Natural killer cell treated with Interleukin-12 subunit alpha and Interleukin-12 subunit beta and Interleukin-15 and Interleukin-18, amount 100 ng/mL, for 72 hours (primary cell): ENCODE measurements around the gene CACNG1. TPM values are rescaled to one million over a fixed set of nuclear protein-coding genes. Genes with fewer than 3 reads are reported as not detected.

Experiments used
- ATAC-seq, 2 donors: fragments of 150-1000 bp; cut with Tn5 transposase in 1 of 2; sonication (Bioruptor Pico), chemical (Tn5 transposase) in 1 of 2; 2 replicates each; pipeline ENCODE4 v1.10.0; 2021
- DNase-seq: peaks from one replicate; pipeline ENCODE4 v3.0.0; 2022; ENCODE audit warnings: low spot score
- H3K27ac Mint-ChIP-seq, 2 donors: 1 replicate in 1 of 2; 2 replicates in 1 of 2; pipeline ENCODE4 v1.8.0; 2022; ENCODE audit warnings: mixed read lengths in 2 of 2, mild to moderate bottlenecking in 1 of 2, moderate library complexity in 1 of 2
- H3K27me3 Mint-ChIP-seq, 2 donors: 1 replicate in 1 of 2; 2 replicates in 1 of 2; pipeline ENCODE4 v1.8.0; 2022; ENCODE audit warnings: mixed read lengths in 2 of 2
- H3K36me3 Mint-ChIP-seq: one replicate; pipeline ENCODE4 v1.8.0; 2022; ENCODE audit warnings: mixed read lengths
- H3K4me1 Mint-ChIP-seq, 2 donors: 1 replicate in 1 of 2; 2 replicates in 1 of 2; pipeline ENCODE4 v1.8.0; 2022; ENCODE audit warnings: low read depth in 2 of 2, mixed read lengths in 2 of 2, mild to moderate bottlenecking in 1 of 2
- H3K4me3 Mint-ChIP-seq: one replicate; pipeline ENCODE4 v1.8.0; 2022; ENCODE audit warnings: mixed read lengths
- H3K9me3 Mint-ChIP-seq: 2 replicates; pipeline ENCODE4 v1.8.0; 2022; ENCODE audit warnings: mixed read lengths
- total RNA-seq, 2 donors: library from RNA; stranded (reverse); gene quantifications; one replicate each; pipeline ENCODE4 v1.2.3, GENCODE V29; 2022

Gene CACNG1
- total RNA-seq, 2 donors from 2014 or later = not detected

- no peaks in the 10 kb centered on the region for H3K27me3 Mint-ChIP-seq
- H3K27ac Mint-ChIP-seq = no peak overlapping the region
- H3K4me1 Mint-ChIP-seq = peaks cover 0 to 2% of the 10 kb centered on the region in 2 donors
- H3K9me3 Mint-ChIP-seq = peaks cover 5% of the 10 kb centered on the region
- no peak overlapping the region for H3K4me3 Mint-ChIP-seq
- peaks cover 13% of the 10 kb centered on the region for H3K36me3 Mint-ChIP-seq
- DNase-seq (peak; percentile 59), ATAC-seq (no peak)
Measured at GRCh38 chr17:67050471-67051154, 6.3 kb downstream of the CACNG1 start.

DNA sequence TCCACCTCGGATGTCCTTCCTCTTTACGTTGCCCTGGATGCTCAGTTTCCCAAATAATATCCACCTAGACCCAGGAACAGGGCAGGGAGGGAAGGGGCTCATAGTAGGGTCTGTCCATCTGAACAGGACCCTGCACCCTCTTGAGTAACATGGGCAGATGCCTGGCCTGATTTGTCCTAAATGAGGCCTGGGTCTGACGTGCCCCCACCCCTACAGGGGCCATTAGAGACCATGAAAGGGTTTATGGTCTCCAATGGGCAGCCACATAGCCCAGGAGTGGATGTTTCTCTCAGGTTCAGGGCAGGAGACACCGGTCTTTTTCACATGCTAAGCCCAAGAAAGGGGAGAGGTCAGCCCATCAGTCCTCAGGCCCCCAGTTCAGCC is 6.8 kb downstream of the CACNG1 start:
- Mint-ChIP-seq H3K4me1 (peaks cover 0 to 2% of the 10 kb centered on the region in 2 donors), H3K27ac (no peak overlapping the region), H3K9me3 (peaks cover 5% of the 10 kb centered on the region), H3K27me3 (no peaks in the 10 kb centered on the region), H3K4me3 (no peak overlapping the region), H3K36me3 (peaks cover 13% of the 10 kb centered on the region)
- ATAC-seq = no peak
- no peak for DNase-seq

DNA sequence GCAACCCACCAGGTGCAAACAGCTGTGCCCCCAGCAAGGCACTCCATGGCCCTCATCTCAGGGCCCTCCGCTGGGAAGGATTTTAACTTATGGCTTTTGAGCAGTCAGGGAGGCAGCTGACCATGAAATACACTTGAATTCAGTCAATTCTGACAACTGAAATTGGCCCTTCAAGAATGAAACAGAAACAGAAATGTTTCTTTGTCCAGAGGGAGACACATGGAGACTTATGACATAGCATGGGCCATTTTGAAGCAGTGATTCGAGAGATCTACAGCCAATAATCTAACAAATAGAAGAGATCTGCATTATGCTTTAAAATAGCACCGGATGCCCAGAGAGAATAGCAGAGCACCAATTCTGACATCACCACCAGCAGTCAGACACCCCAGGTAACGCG is 7.5 kb downstream of the CACNG1 start:
- Mint-ChIP-seq H3K4me3 (no peak overlapping the region), H3K9me3 (peaks cover 5% of the 10 kb centered on the region), H3K27me3 (no peaks in the 10 kb centered on the region), H3K36me3 (peaks cover 13% of the 10 kb centered on the region), H3K27ac (no peak overlapping the region), H3K4me1 (peaks cover 0 to 2% of the 10 kb centered on the region in 2 donors)
- ATAC-seq = no peak
- no peak for DNase-seq

DNA sequence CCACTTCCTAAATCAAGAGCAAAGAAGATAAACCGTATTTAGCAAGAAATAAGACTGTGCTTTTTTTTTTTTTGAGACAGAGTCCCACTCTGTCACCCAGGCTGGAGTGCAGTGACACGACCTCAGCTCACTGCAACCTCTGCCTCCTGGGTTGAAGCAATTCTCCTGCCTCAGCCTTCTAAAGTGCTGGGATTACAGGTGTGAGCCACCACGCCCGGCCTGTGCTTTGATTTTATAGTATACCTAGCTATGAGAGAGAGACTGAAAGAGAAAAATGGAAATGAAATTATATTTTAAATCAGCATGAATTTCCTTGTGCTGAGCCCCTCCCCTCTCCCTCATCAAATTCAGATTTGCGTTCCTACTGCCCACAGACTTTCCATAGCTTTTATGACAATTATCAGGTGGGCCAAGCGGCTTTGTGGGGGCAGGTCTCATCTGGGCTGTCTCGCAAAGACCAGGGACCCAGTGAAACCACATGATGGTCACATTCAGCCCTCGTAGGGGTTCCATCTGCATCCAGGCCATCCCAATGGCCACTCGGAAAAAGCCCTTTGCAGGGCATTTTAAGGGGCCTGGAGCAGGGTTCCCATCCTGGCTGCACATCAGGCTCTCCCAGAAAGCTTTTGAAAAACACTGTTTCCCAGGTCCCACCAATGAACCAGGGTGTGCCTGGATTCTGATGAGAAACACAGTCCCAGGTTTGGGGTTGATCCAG is 8.5 kb downstream of the CACNG1 start:
- Mint-ChIP-seq H3K9me3 (peaks cover 5% of the 10 kb centered on the region), H3K4me1 (peaks cover 0 to 2% of the 10 kb centered on the region in 2 donors), H3K27me3 (no peaks in the 10 kb centered on the region), H3K27ac (no peak overlapping the region), H3K36me3 (peaks cover 8% of the 10 kb centered on the region), H3K4me3 (no peak overlapping the region)
- ATAC-seq = no peak
- DNase-seq = peak; percentile 44

DNA sequence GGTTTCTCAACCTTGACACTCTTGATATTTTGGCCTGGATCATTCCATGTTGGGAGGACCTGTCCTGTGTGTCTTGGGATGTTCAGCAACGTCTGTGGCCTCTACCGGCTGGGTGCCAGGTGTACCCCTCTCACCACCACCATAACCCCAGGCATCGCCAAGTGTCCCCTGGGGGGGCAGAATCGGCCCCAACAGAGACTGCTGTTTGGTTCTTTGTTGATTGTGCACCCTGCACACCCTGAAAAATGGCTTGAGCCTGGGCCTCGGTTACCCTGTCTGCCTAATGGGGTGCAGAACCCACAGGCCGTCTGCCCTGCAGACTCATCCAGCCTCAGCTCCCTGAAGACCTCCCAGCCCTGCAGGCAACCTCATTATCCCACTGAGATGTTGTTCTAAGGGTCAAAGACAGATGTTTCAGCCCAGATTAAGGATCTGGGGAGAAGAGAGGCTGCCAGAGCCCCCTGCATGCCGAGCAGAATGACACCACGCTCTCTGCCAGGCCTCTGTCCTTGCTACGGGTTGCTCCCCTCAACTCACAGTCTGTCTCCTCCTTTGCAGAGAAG is 9.2 kb downstream of the CACNG1 start:
- peaks cover 5% of the 10 kb centered on the region for H3K36me3 Mint-ChIP-seq
- peak; percentile 45 for DNase-seq
- peaks cover 0 to 2% of the 10 kb centered on the region in 2 donors for H3K4me1 Mint-ChIP-seq
- no peak for ATAC-seq
- no peak overlapping the region for H3K27ac Mint-ChIP-seq
- H3K9me3 Mint-ChIP-seq = peaks cover 5% of the 10 kb centered on the region
- H3K4me3 Mint-ChIP-seq = no peak overlapping the region
- H3K27me3 Mint-ChIP-seq = no peaks in the 10 kb centered on the region

DNA sequence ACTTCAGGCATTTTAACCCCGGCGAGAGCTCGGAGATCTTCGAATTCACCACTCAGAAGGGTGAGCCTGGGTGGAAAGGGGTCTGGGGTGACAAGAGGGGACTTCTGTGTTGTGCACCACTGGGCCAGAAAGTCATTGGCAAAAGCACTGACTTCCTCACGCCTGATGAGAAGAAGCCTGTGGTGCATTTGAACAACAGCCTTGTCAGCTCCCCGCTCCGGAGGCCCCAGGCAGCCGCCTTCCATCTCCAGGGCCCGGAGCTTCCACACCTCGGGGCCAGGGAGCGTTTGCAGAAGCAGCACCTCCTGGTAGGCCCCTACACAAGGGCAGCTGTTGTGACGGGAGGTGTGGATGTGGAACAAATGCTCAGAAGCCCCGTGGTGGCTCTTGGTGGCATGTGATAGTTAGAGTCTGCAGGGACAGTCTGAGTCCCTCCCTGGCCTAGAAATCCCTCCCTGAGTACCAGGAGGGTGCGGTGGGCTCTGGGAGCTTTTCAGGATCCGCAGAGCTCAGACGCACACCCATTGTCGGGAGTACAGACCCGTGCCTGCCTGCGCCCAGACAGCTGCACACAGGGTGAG is 9.7 kb downstream of the CACNG1 start:
- no peaks in the 10 kb centered on the region for H3K9me3 Mint-ChIP-seq
- no peaks in the 10 kb centered on the region for H3K36me3 Mint-ChIP-seq
- ATAC-seq (no peak), DNase-seq (peak; percentile 18)
- H3K27me3 Mint-ChIP-seq = no peaks in the 10 kb centered on the region
- no peak overlapping the region for H3K27ac Mint-ChIP-seq
- H3K4me3 Mint-ChIP-seq = no peak overlapping the region
- peaks cover 0 to 2% of the 10 kb centered on the region in 2 donors for H3K4me1 Mint-ChIP-seq

DNA sequence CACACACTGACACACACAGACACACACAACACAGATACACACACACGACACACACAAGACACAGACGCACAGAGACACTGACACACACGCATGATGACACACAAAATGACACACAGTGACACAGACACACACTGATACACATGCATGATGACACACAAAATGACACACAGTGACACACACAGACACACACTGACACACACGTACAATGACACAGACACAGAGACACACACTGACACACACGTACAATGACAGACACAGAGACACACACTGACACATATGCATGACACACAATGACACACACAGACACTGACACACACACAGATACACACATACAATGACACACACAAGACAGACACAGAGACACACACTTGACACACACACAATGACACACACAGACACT is 10.3 kb downstream of the CACNG1 start:
- peak in 1 of 2 donors; percentile 14 for ATAC-seq
- Mint-ChIP-seq H3K27me3 (no peaks in the 10 kb centered on the region), H3K27ac (no peak overlapping the region)

GRCh38 chr17:67055041-67055443 is 10.7 kb downstream of the CACNG1 start:
- no peak overlapping the region for H3K4me3 Mint-ChIP-seq
- H3K27ac Mint-ChIP-seq = no peak overlapping the region
- H3K9me3 Mint-ChIP-seq = no peaks in the 10 kb centered on the region
- peak in 1 of 2 donors; percentile 10 for ATAC-seq
- H3K27me3 Mint-ChIP-seq = no peaks in the 10 kb centered on the region
- H3K36me3 Mint-ChIP-seq = no peaks in the 10 kb centered on the region
- H3K4me1 Mint-ChIP-seq = peaks cover 0 to 2% of the 10 kb centered on the region in 2 donors
- no peak for DNase-seq

More for the DNA sequence above, 10.3 kb downstream of the CACNG1 start:
- DNase-seq = no peak
- H3K36me3 Mint-ChIP-seq = no peaks in the 10 kb centered on the region
- peaks cover 0 to 2% of the 10 kb centered on the region in 2 donors for H3K4me1 Mint-ChIP-seq
- no peak overlapping the region for H3K4me3 Mint-ChIP-seq
- no peaks in the 10 kb centered on the region for H3K9me3 Mint-ChIP-seq

DNA sequence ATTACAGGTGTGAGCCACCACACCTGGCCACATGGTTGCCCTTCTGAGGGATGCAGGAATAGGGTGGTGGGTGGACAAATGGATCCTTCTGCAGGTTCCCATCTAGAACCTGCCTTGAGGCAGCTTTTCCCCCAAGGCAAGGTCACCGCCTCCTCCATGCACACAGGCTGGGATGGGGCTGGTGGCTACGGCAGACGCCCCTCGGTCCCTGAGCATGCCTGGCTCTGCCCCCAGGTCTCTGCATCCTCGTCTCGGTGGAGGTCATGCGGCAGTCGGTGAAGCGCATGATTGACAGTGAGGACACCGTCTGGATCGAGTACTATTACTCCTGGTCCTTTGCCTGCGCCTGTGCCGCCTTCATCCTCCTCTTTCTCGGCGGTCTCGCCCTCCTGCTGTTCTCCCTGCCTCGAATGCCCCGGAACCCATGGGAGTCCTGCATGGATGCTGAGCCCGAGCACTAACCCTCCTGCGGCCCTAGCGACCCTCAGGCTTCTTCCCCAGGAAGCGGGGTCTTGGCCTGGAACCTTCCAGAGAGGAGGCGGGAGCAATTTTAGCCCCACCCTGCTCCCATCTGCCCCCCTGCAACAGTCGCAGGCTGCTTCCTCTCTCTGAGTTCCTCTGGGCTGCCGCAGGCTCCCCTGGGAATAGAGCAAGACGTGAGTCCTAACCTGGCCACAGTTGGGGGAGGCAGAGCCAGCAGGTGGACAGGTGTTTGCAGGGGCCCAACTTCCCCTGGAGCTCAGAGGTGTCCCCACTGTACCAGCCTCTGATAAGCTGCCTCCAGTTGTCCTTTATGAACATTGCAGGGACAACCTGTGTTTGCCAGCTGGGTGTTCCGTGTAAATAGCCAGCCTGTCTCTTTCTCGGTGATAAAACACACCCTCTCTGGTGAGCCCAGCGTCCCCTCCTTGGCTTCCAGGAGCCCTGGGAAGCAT is 11.7 kb downstream of the CACNG1 start:
- no peaks in the 10 kb centered on the region for H3K9me3 Mint-ChIP-seq
- H3K4me3 Mint-ChIP-seq = no peak overlapping the region
- ATAC-seq (peak in 1 of 2 donors; percentile 29), DNase-seq (no peak)
- no peak overlapping the region for H3K27ac Mint-ChIP-seq
- no peaks in the 10 kb centered on the region for H3K36me3 Mint-ChIP-seq
- H3K4me1 Mint-ChIP-seq = peaks cover 0 to 2% of the 10 kb centered on the region in 2 donors
- no peaks in the 10 kb centered on the region for H3K27me3 Mint-ChIP-seq

GRCh38 chr17:67056746-67057490 is 12.6 kb downstream of the CACNG1 start:
- no peak for DNase-seq
- Mint-ChIP-seq H3K27ac (no peak overlapping the region), H3K27me3 (no peaks in the 10 kb centered on the region), H3K4me1 (peaks cover 0 to 1% of the 10 kb centered on the region in 2 donors), H3K4me3 (no peak overlapping the region), H3K9me3 (no peaks in the 10 kb centered on the region), H3K36me3 (no peaks in the 10 kb centered on the region)
- ATAC-seq = no peak

DNA sequence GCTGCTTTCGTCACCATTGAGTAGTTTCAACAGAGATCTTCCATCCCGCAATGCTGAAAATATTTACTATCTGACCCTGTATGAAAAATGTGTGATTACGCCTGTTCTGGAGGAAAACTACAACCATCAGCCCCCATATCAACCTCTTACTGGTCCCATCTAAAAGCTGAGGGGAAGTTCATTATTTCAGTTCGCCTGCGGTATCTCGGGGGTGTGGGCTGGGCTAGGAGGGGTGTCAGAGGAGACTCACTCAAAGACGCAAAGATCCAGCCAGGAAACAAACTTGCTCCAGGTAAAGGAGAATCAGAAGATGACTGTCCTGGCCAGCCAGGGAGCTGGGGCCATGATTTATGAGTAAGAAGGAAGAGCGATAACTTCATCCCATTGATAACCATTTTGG is 13.7 kb downstream of the CACNG1 start:
- Mint-ChIP-seq H3K27ac (no peak overlapping the region), H3K36me3 (no peaks in the 10 kb centered on the region)
- no peak for DNase-seq

GRCh38 chr17:67059372-67059771 is 15.0 kb downstream of the CACNG1 start:
- DNase-seq (no peak), ATAC-seq (no peak)
- peaks cover 3 to 4% of the 10 kb centered on the region in 2 donors for H3K4me1 Mint-ChIP-seq
- H3K4me3 Mint-ChIP-seq = no peak overlapping the region
- no peaks in the 10 kb centered on the region for H3K27me3 Mint-ChIP-seq
- no peaks in the 10 kb centered on the region for H3K9me3 Mint-ChIP-seq
- H3K36me3 Mint-ChIP-seq = no peaks in the 10 kb centered on the region
- no peak overlapping the region for H3K27ac Mint-ChIP-seq

More for the DNA sequence above, 13.7 kb downstream of the CACNG1 start:
- Mint-ChIP-seq H3K4me1 (peaks cover 1% of the 10 kb centered on the region in 2 donors), H3K27me3 (no peaks in the 10 kb centered on the region), H3K4me3 (no peak overlapping the region), H3K9me3 (no peaks in the 10 kb centered on the region)
- no peak for ATAC-seq
